Measurements from ENCODE around the gene SLC39A11. TPM values are rescaled to one million over a fixed set of nuclear protein-coding genes. Genes with fewer than 3 reads are reported as not detected.
"Not testable (repeated sequence)": the region's sequence is repeated elsewhere in the genome, so short reads cannot be mapped to it uniquely, and the experiment has no call there.

The SLC39A11 gene
- 13.2 TPM for polyA plus RNA-seq (2013, experiment 1 of 2; ENCODE audit: insufficient read length)
- polyA plus RNA-seq (2013, experiment 2 of 2; ENCODE audit: insufficient read length), result 12.6 TPM

- peak; percentile 93 for DNase-seq
Measured at GRCh38 chr17:73092523-73093135, at the start of gene SLC39A11. Gene SLC39A11, minus strand, starts transcription at chr17:73092688. Its CDS starts 3,924 bp downstream, at chr17:73088764.

GRCh38 chr17:73141411-73141810 lies 48.9 kb upstream of the SLC39A11 start:
- DNase-seq, result no peak

- no peak for DNase-seq
Measured at GRCh38 chr17:73140566-73140965, 48.1 kb upstream of the SLC39A11 start.

- no peak for DNase-seq
Measured at GRCh38 chr17:73139296-73139695, 46.8 kb upstream of the SLC39A11 start.

- DNase-seq, result no peak
Measured at GRCh38 chr17:73138541-73139138, 46.2 kb upstream of the SLC39A11 start.

- no peak for DNase-seq
Measured at GRCh38 chr17:73137376-73137775, 44.9 kb upstream of the SLC39A11 start.

GRCh38 chr17:73135766-73136165 lies 43.3 kb upstream of the SLC39A11 start:
- DNase-seq, result no peak

- no peak for DNase-seq
Measured at GRCh38 chr17:73133911-73134649, 41.6 kb upstream of the SLC39A11 start.

GRCh38 chr17:73132085-73132492 lies 39.6 kb upstream of the SLC39A11 start:
- DNase-seq, result no peak

GRCh38 chr17:73131439-73131838 lies 39.0 kb upstream of the SLC39A11 start:
- not testable (repeated sequence) for DNase-seq

- DNase-seq, result no peak
Measured at GRCh38 chr17:73130977-73131376, 38.5 kb upstream of the SLC39A11 start.

GRCh38 chr17:73128496-73128895 lies 36.0 kb upstream of the SLC39A11 start:
- DNase-seq, result no peak

GRCh38 chr17:73126716-73127473 lies 34.4 kb upstream of the SLC39A11 start:
- peak; percentile 13 for DNase-seq

- no peak for DNase-seq
Measured at GRCh38 chr17:73123606-73124320, 31.3 kb upstream of the SLC39A11 start.

- no peak for DNase-seq
Measured at GRCh38 chr17:73122953-73123605, 30.6 kb upstream of the SLC39A11 start.

GRCh38 chr17:73121506-73121905 lies 29.0 kb upstream of the SLC39A11 start:
- DNase-seq, result no peak

GRCh38 chr17:73119631-73120030 lies 27.1 kb upstream of the SLC39A11 start:
- no peak for DNase-seq

GRCh38 chr17:73118951-73119391 lies 26.5 kb upstream of the SLC39A11 start:
- DNase-seq, result no peak

GRCh38 chr17:73118139-73118538 lies 25.7 kb upstream of the SLC39A11 start:
- no peak for DNase-seq

GRCh38 chr17:73112246-73112645 lies 19.8 kb upstream of the SLC39A11 start:
- DNase-seq, result no peak

GRCh38 chr17:73111386-73111785 lies 18.9 kb upstream of the SLC39A11 start:
- no peak for DNase-seq

GRCh38 chr17:73107191-73107590 lies 14.7 kb upstream of the SLC39A11 start:
- no peak for DNase-seq
